ENCODE measurements around the gene CCR7.

GRCh38 chr17:40554646-40555295 lies 10.5 kb downstream of the CCR7 start:
- TF ChIP-seq CTCF (IDR thresholded peaks at IDR 0.05) (no peak), RFX5 (IDR thresholded peaks at IDR 0.05; ENCODE audit: low read length) (no peak), SMC3 (IDR thresholded peaks at IDR 0.05; ENCODE audit: low read depth, low read length) (no peak), NRF1 (IDR thresholded peaks at IDR 0.05; ENCODE audit: low read depth, low read length) (no peak), YY1 (IDR thresholded peaks at IDR 0.05; ENCODE audit: low read depth) (no peak), FOXJ3 (CRISPR knock-in tag; IDR thresholded peaks at IDR 0.05) (no peak), FOSL2 (IDR thresholded peaks at IDR 0.05; ENCODE audit: borderline replicate concordance, low read depth) (no peak), TCF12 (IDR thresholded peaks at IDR 0.05) (no peak)

All from SK-N-SH (cell line).